ENCODE measurements around the gene ZNF394. TPM values are rescaled to one million over a fixed set of nuclear protein-coding genes. Genes with fewer than 3 reads are reported as not detected.
A peak's percentile ranks its signal among the peaks of the same experiment; 100 is the strongest.

The ZNF394 gene
- total and polyA plus RNA-seq, 2 of the 4 experiments (the other 2 are of a cell fraction), result 10.9 to 24.7 TPM

DNA sequence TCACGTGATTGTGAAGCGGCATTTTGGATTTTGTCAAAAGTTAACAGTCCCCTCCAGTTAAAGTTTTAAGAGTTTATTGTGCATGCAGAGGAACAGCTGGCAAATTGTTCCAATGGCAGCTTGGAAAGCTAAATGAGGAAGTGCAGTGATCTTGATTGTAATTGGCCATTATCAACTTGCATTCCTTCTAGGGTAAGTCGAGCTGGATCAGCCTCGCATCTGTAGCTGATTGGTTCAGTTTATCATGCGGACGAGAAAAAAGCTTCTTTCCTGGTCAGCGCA lies 26.8 kb downstream of the ZNF394 start:
- dilution Hi-C loops (cut with HindIII; ENCODE audit: low sequenced_read_pairs, unreplicated experiment) (no loop called here), in situ Hi-C loops (cut with MboI; ENCODE audit: low sequenced_read_pairs) (no loop called here), intact Hi-C loops (cut with micrococcal nuclease) (no loop called here)
- Histone ChIP-seq H2BK20ac (ENCODE audit: low read depth, low read length) (no peak overlapping the region), H4K91ac (ENCODE audit: insufficient read depth, low read depth, low read length) (no peak overlapping the region; the same call in 1 of the 2 replicates), H3K9me3 (ENCODE audit: control insufficient read depth, insufficient read depth, low read length) (no peaks in the 10 kb centered on the region), H3K9ac (ENCODE audit: low read depth, low read length) (peak overlapping the region; percentile 79), H3K27ac (ENCODE audit: insufficient read depth, low read length) (peak overlapping the region; percentile 57), H3K79me1 (ENCODE audit: low read depth in 1 of 2, low read length in 2 of 2) (peaks cover 21 to 28% of the 10 kb centered on the region in 2 experiments), H3K27me3 (ENCODE audit: control insufficient read depth, insufficient read depth, low read length) (no peaks in the 10 kb centered on the region), H3K4ac (ENCODE audit: low read depth, low read length) (peak overlapping the region; percentile 62; the same call in 1 of the 2 replicates), H3K56ac (ENCODE audit: extremely low read depth, insufficient read depth, low read length) (peak overlapping the region; percentile 76; the same call in 1 of the 2 replicates), H3K9me1 (ENCODE audit: insufficient read depth, low read length) (peaks cover 5% of the 10 kb centered on the region; the same call in 1 of the 2 replicates), H3K18ac (ENCODE audit: low read depth, low read length) (0 out of 2 replicates have a peak overlapping the region, but pooled peaks have one; percentile 11), H4K5ac (ENCODE audit: low read depth, low read length) (peak overlapping the region; percentile 36), H2AK5ac (ENCODE audit: low read depth, low read length) (peak overlapping the region; percentile 46; the same call in 1 of the 2 replicates), H2BK15ac (ENCODE audit: low read depth, low read length) (no peak overlapping the region), H2BK5ac (ENCODE audit: low read depth, low read length, poor library complexity, severe bottlenecking) (peak overlapping the region; percentile 37), H4K8ac (ENCODE audit: low read depth in 2 of 2, low read length in 2 of 2) (peak overlapping the region; percentile 2 to 83; a peak in 2 of 4 replicates), H3K14ac (replicated peaks; ENCODE audit: low read depth, low read length) (peak overlapping the region; percentile 92), H2BK120ac (ENCODE audit: low read depth, low read length) (no peak overlapping the region), H2AFZ (replicated peaks; ENCODE audit: low read length, poor library complexity) (peak overlapping the region; percentile 98), H3K23ac (ENCODE audit: low read depth, low read length) (peak overlapping the region; percentile 75; the same call in 1 of the 2 replicates), H3K4me1 (ENCODE audit: control insufficient read depth, insufficient read depth, low read length) (0 out of 2 replicates have a peak, but pooled peaks cover 2% of the 10 kb centered on the region), H3K4me3 (ENCODE audit: insufficient read depth, low read depth, low read length) (peak overlapping the region; percentile 80), H3K4me2 (ENCODE audit: low read depth, low read length) (peak overlapping the region; percentile 97), H3K36me3 (ENCODE audit: control insufficient read depth, insufficient read depth, low read length) (peaks cover 3% of the 10 kb centered on the region), H2AK9ac (replicated peaks; ENCODE audit: low read depth, low read length, poor library complexity) (peak overlapping the region; percentile 96), H4K20me1 (ENCODE audit: insufficient read depth, low read length) (0 out of 2 replicates have a peak, but pooled peaks cover 2% of the 10 kb centered on the region)
- ATAC-seq (ENCODE audit: low read depth), result peak; percentile 54
- CTCF ChIA-PET, result no interaction called here
- TF ChIP-seq RCOR1 (IDR thresholded peaks at IDR 0.05; ENCODE audit: insufficient replicate concordance, low read length) (no peak), FOS (IDR thresholded peaks at IDR 0.05; ENCODE audit: low read depth, low read length) (no peak)
- TF ChIP-seq, protein P1, sequence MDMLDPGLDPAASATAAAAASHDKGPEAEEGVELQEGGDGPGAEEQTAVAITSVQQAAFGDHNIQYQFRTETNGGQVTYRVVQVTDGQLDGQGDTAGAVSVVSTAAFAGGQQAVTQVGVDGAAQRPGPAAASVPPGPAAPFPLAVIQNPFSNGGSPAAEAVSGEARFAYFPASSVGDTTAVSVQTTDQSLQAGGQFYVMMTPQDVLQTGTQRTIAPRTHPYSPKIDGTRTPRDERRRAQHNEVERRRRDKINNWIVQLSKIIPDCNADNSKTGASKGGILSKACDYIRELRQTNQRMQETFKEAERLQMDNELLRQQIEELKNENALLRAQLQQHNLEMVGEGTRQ (IDR thresholded peaks at IDR 0.05; ENCODE audit: low read depth, low read length), result peak; percentile 56
- BruUV-seq (replicated peaks), result TSS peak; percentile 67
- WGBS, 2 experiments (ENCODE audit: extremely low coverage in 2 of 2, insufficient read length in 1 of 2), result 33% methylated on average over 1 of the region's 7 CpGs; no CpG with 5 or more reads in 1 of the 2 experiments
- DNase-seq, result peak; percentile 82
- POLR2A ChIA-PET (ENCODE audit: unreplicated experiment), result no interaction called here
